ENCODE results near the gene CDH3. TPM values are rescaled to one million over a fixed set of nuclear protein-coding genes. Genes with fewer than 3 reads are reported as not detected.
A peak's percentile ranks its signal among the peaks of the same experiment; 100 is the strongest.

The CDH3 gene
- total and polyA plus RNA-seq, 2 of the 13 experiments (the other 11 are each of a cell fraction or from before 2014, with no cell fraction given): 0.11 TPM; not detected in 1

GRCh38 chr16:68704232-68704867 is 59.2 kb downstream of the CDH3 start (continued):
- TF ChIP-seq MBD4 (IDR thresholded peaks at IDR 0.05; ENCODE audit: borderline replicate concordance, low read length): no peak
- TF ChIP-seq CREB1 (IDR thresholded peaks at IDR 0.05): no peak
- no peak for TF ChIP-seq CREB1 (CRISPR knock-in tag; IDR thresholded peaks at IDR 0.05)
- 0 out of 2 replicates have a peak, but pooled peaks have one; percentile 47 for TF ChIP-seq SRY (CRISPR knock-in tag; IDR thresholded peaks at IDR 0.05)
- no peak for TF ChIP-seq SNAI1 (CRISPR knock-in tag; IDR thresholded peaks at IDR 0.05; ENCODE audit: borderline replicate concordance)
- TF ChIP-seq JARID2 (CRISPR knock-in tag; IDR thresholded peaks at IDR 0.05; ENCODE audit: insufficient replicate concordance): no peak
- TF ChIP-seq PATZ1 (CRISPR knock-in tag; IDR thresholded peaks at IDR 0.05): peak; percentile 52
- no peak for TF ChIP-seq TAF1 (CRISPR knock-in tag; IDR thresholded peaks at IDR 0.05)
- no peak for TF ChIP-seq RORA (CRISPR knock-in tag; IDR thresholded peaks at IDR 0.05)
- no peak for TF ChIP-seq CREM (IDR thresholded peaks at IDR 0.05)
- no peak for TF ChIP-seq CREM (CRISPR knock-in tag; IDR thresholded peaks at IDR 0.05)
- no peak for TF ChIP-seq ZNF850 (CRISPR knock-in tag; conservative IDR thresholded peaks at IDR 0.05)
- no peak for TF ChIP-seq ZXDC (CRISPR knock-in tag; IDR thresholded peaks at IDR 0.05)
- TF ChIP-seq, protein P1, sequence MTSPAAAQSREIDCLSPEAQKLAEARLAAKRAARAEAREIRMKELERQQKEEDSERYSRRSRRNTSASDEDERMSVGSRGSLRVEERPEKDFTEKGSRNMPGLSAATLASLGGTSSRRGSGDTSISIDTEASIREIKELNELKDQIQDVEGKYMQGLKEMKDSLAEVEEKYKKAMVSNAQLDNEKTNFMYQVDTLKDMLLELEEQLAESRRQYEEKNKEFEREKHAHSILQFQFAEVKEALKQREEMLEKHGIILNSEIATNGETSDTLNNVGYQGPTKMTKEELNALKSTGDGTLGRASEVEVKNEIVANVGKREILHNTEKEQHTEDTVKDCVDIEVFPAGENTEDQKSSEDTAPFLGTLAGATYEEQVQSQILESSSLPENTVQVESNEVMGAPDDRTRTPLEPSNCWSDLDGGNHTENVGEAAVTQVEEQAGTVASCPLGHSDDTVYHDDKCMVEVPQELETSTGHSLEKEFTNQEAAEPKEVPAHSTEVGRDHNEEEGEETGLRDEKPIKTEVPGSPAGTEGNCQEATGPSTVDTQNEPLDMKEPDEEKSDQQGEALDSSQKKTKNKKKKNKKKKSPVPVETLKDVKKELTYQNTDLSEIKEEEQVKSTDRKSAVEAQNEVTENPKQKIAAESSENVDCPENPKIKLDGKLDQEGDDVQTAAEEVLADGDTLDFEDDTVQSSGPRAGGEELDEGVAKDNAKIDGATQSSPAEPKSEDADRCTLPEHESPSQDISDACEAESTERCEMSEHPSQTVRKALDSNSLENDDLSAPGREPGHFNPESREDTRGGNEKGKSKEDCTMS (CRISPR knock-in tag; conservative IDR thresholded peaks at IDR 0.05): no peak
- TF ChIP-seq, protein P2, sequence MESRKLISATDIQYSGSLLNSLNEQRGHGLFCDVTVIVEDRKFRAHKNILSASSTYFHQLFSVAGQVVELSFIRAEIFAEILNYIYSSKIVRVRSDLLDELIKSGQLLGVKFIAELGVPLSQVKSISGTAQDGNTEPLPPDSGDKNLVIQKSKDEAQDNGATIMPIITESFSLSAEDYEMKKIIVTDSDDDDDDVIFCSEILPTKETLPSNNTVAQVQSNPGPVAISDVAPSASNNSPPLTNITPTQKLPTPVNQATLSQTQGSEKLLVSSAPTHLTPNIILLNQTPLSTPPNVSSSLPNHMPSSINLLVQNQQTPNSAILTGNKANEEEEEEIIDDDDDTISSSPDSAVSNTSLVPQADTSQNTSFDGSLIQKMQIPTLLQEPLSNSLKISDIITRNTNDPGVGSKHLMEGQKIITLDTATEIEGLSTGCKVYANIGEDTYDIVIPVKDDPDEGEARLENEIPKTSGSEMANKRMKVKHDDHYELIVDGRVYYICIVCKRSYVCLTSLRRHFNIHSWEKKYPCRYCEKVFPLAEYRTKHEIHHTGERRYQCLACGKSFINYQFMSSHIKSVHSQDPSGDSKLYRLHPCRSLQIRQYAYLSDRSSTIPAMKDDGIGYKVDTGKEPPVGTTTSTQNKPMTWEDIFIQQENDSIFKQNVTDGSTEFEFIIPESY (CRISPR knock-in tag; IDR thresholded peaks at IDR 0.05): peak; percentile 78
- TF ChIP-seq, protein P3, sequence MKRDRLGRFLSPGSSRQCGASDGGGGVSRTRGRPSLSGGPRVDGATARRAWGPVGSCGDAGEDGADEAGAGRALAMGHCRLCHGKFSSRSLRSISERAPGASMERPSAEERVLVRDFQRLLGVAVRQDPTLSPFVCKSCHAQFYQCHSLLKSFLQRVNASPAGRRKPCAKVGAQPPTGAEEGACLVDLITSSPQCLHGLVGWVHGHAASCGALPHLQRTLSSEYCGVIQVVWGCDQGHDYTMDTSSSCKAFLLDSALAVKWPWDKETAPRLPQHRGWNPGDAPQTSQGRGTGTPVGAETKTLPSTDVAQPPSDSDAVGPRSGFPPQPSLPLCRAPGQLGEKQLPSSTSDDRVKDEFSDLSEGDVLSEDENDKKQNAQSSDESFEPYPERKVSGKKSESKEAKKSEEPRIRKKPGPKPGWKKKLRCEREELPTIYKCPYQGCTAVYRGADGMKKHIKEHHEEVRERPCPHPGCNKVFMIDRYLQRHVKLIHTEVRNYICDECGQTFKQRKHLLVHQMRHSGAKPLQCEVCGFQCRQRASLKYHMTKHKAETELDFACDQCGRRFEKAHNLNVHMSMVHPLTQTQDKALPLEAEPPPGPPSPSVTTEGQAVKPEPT (CRISPR knock-in tag; IDR thresholded peaks at IDR 0.05; ENCODE audit: low read depth): no peak
- 0 out of 4 replicates have a peak, but pooled peaks of 1 of the 2 experiments have one; percentile 39 for TF ChIP-seq EP300 (IDR thresholded peaks at IDR 0.05; ENCODE audit: low read depth in 2 of 2, low read length in 2 of 2)
- TF ChIP-seq EP300 (CRISPR knock-in tag; IDR thresholded peaks at IDR 0.05; ENCODE audit: borderline replicate concordance): no peak
- TF ChIP-seq NR2F1 (CRISPR knock-in tag; IDR thresholded peaks at IDR 0.05): no peak
